IPS-20b (cell line): Measurements from ENCODE around the gene ITPRIP.

ENCODE experiments used
- H3K27ac ChIP-seq: one replicate; pipeline ENCODE4 v1.5.1; 2013; ENCODE audit warnings: low read length
- H3K27me3 ChIP-seq: 2 replicates; pipeline ENCODE4 v1.6.1; 2013; ENCODE audit warnings: mild to moderate bottlenecking, low read length, inconsistent platforms; ENCODE audit not compliant: insufficient read depth
- H3K36me3 ChIP-seq: 2 replicates; pipeline ENCODE4 v1.6.1; 2013; ENCODE audit warnings: low read depth, mild to moderate bottlenecking, inconsistent platforms, low read length, moderate library complexity; ENCODE audit not compliant: insufficient read depth
- H3K4me1 ChIP-seq: 2 replicates; pipeline ENCODE4 v1.6.1; 2013; ENCODE audit warnings: mild to moderate bottlenecking, control low read depth, inconsistent platforms, low read length, moderate library complexity; ENCODE audit not compliant: insufficient read depth
- H3K4me3 ChIP-seq: 2 replicates; pipeline ENCODE4 v1.5.1; 2013; ENCODE audit warnings: mild to moderate bottlenecking, low read length, inconsistent platforms
- H3K9ac ChIP-seq: 2 replicates; pipeline ENCODE4 v1.6.1; 2013; ENCODE audit warnings: low read depth, mild to moderate bottlenecking, inconsistent platforms, low read length, moderate library complexity
- H3K9me3 ChIP-seq: 2 replicates; pipeline ENCODE4 v1.6.1; 2013; ENCODE audit warnings: mild to moderate bottlenecking, low read depth, low read length, inconsistent platforms; ENCODE audit not compliant: insufficient read depth

The ITPRIP gene

GRCh38 chr10:104315486-104315921 lies 22.8 kb downstream of the ITPRIP start:
- H3K27ac ChIP-seq = no peak overlapping the region
- no peak overlapping the region for H3K4me3 ChIP-seq
- peaks cover 20% of the 10 kb centered on the region for H3K4me1 ChIP-seq
- no peaks in the 10 kb centered on the region for H3K9me3 ChIP-seq
- H3K27me3 ChIP-seq = no peaks in the 10 kb centered on the region
- no peak overlapping the region for H3K9ac ChIP-seq
- H3K36me3 ChIP-seq = peaks cover 55% of the 10 kb centered on the region

GRCh38 chr10:104314591-104315485 lies 23.4 kb downstream of the ITPRIP start:
- peaks cover 56% of the 10 kb centered on the region for H3K36me3 ChIP-seq
- H3K9me3 ChIP-seq = no peaks in the 10 kb centered on the region
- no peak overlapping the region for H3K9ac ChIP-seq
- H3K27me3 ChIP-seq = no peaks in the 10 kb centered on the region
- H3K4me3 ChIP-seq = no peak overlapping the region
- peaks cover 15% of the 10 kb centered on the region for H3K4me1 ChIP-seq
- H3K27ac ChIP-seq = no peak overlapping the region

GRCh38 chr10:104311184-104311720 lies 27.0 kb downstream of the ITPRIP start:
- no peak overlapping the region for H3K9ac ChIP-seq
- peaks cover 56% of the 10 kb centered on the region for H3K36me3 ChIP-seq
- H3K4me1 ChIP-seq = peaks cover 2% of the 10 kb centered on the region; the same call in 1 of the 2 replicates
- no peaks in the 10 kb centered on the region for H3K27me3 ChIP-seq
- no peak overlapping the region for H3K27ac ChIP-seq
- no peak overlapping the region for H3K4me3 ChIP-seq
- no peaks in the 10 kb centered on the region for H3K9me3 ChIP-seq

GRCh38 chr10:104309980-104310978 lies 28.0 kb downstream of the ITPRIP start:
- no peak overlapping the region for H3K9ac ChIP-seq
- no peak overlapping the region for H3K27ac ChIP-seq
- no peaks in the 10 kb centered on the region for H3K9me3 ChIP-seq
- peaks cover 47% of the 10 kb centered on the region for H3K36me3 ChIP-seq
- H3K4me3 ChIP-seq = no peak overlapping the region
- H3K27me3 ChIP-seq = no peaks in the 10 kb centered on the region
- peaks cover 2% of the 10 kb centered on the region; the same call in 1 of the 2 replicates for H3K4me1 ChIP-seq

GRCh38 chr10:104308439-104308903 lies 29.8 kb downstream of the ITPRIP start:
- Histone ChIP-seq H3K4me1 (peaks cover 2% of the 10 kb centered on the region; the same call in 1 of the 2 replicates), H3K27ac (no peak overlapping the region), H3K36me3 (peaks cover 29% of the 10 kb centered on the region)

GRCh38 chr10:104307576-104308438 lies 30.5 kb downstream of the ITPRIP start:
- H3K4me1 ChIP-seq = peaks cover 2% of the 10 kb centered on the region; the same call in 1 of the 2 replicates

More at GRCh38 chr10:104308439-104308903, 29.8 kb downstream of the ITPRIP start:
- no peak overlapping the region for H3K4me3 ChIP-seq
- no peaks in the 10 kb centered on the region for H3K27me3 ChIP-seq
- H3K9ac ChIP-seq = no peak overlapping the region
- H3K9me3 ChIP-seq = peaks cover 11% of the 10 kb centered on the region

GRCh38 chr10:104306897-104307296 lies 31.4 kb downstream of the ITPRIP start:
- no peak overlapping the region for H3K4me3 ChIP-seq
- peaks cover 13% of the 10 kb centered on the region for H3K36me3 ChIP-seq
- H3K9ac ChIP-seq = no peak overlapping the region
- H3K27ac ChIP-seq = no peak overlapping the region
- H3K9me3 ChIP-seq = peaks cover 18% of the 10 kb centered on the region
- peaks cover 2% of the 10 kb centered on the region; the same call in 1 of the 2 replicates for H3K4me1 ChIP-seq
- no peaks in the 10 kb centered on the region for H3K27me3 ChIP-seq

More at GRCh38 chr10:104307576-104308438, 30.5 kb downstream of the ITPRIP start:
- peaks cover 18% of the 10 kb centered on the region for H3K9me3 ChIP-seq
- peaks cover 22% of the 10 kb centered on the region for H3K36me3 ChIP-seq
- H3K27me3 ChIP-seq = no peaks in the 10 kb centered on the region
- no peak overlapping the region for H3K9ac ChIP-seq
- no peak overlapping the region for H3K27ac ChIP-seq
- no peak overlapping the region for H3K4me3 ChIP-seq

- H3K9ac ChIP-seq = no peak overlapping the region
- H3K4me1 ChIP-seq = peaks cover 2% of the 10 kb centered on the region; the same call in 1 of the 2 replicates
- H3K36me3 ChIP-seq = no peaks in the 10 kb centered on the region
- H3K4me3 ChIP-seq = no peak overlapping the region
- peaks cover 18% of the 10 kb centered on the region for H3K9me3 ChIP-seq
- no peak overlapping the region for H3K27ac ChIP-seq
- H3K27me3 ChIP-seq = no peaks in the 10 kb centered on the region
Observed at GRCh38 chr10:104304927-104305326, 33.3 kb downstream of the ITPRIP start.

- H3K4me1 ChIP-seq = peaks cover 2% of the 10 kb centered on the region; the same call in 1 of the 2 replicates
- peaks cover 18% of the 10 kb centered on the region for H3K9me3 ChIP-seq
- H3K9ac ChIP-seq = no peak overlapping the region
- H3K4me3 ChIP-seq = no peak overlapping the region
- H3K36me3 ChIP-seq = no peaks in the 10 kb centered on the region
- no peaks in the 10 kb centered on the region for H3K27me3 ChIP-seq
- no peak overlapping the region for H3K27ac ChIP-seq
Observed at GRCh38 chr10:104304356-104304745, 33.9 kb downstream of the ITPRIP start.

- Histone ChIP-seq H3K4me1 (peaks cover 2% of the 10 kb centered on the region; the same call in 1 of the 2 replicates), H3K9ac (no peak overlapping the region), H3K4me3 (no peak overlapping the region), H3K36me3 (no peaks in the 10 kb centered on the region), H3K27me3 (no peaks in the 10 kb centered on the region), H3K9me3 (peaks cover 18% of the 10 kb centered on the region), H3K27ac (no peak overlapping the region)
Observed at GRCh38 chr10:104303594-104304355, 34.5 kb downstream of the ITPRIP start.
